ENCODE measurements around the gene ID2. TPM values are rescaled to one million over a fixed set of nuclear protein-coding genes. Genes with fewer than 3 reads are reported as not detected.

ID2 gene
- total and polyA plus RNA-seq, 2 of the 13 experiments (the other 11 are each of a cell fraction or from before 2014, with no cell fraction given) = 214 to 719 TPM

- DNase-seq (ENCODE audit: low spot score) (no peak), FAIRE-seq (peak; percentile 12), ATAC-seq (no peak)
- Histone ChIP-seq H4K20me1 (ENCODE audit: insufficient read depth, low read length) (no peaks in the 10 kb centered on the region), H3K9me3 (ENCODE audit: low read length) (0 out of 2 replicates have a peak, but pooled peaks cover 4% of the 10 kb centered on the region), H3K4me1 (ENCODE audit: insufficient read depth, low read length) (no peaks in the 10 kb centered on the region), H3K79me2 (ENCODE audit: insufficient read depth, low read length) (no peaks in the 10 kb centered on the region), H2AFZ (ENCODE audit: low read length) (no peak overlapping the region), H3K27ac (ENCODE audit: extremely low read length, insufficient read depth, low read length) (no peak overlapping the region), H3K9ac (ENCODE audit: insufficient read depth, low read depth, low read length) (no peak overlapping the region), H3K36me3 (replicated peaks in 1 of 2; ENCODE audit: control insufficient read depth in 1 of 2, insufficient read depth in 2 of 2, low read length in 2 of 2) (no peaks in the 10 kb centered on the region), H3K4me2 (ENCODE audit: low read depth, low read length) (no peak overlapping the region), H3K27me3 (ENCODE audit: control insufficient read depth in 1 of 2, insufficient read depth in 2 of 2, low read length in 2 of 2) (peaks cover 0 to 35% of the 10 kb centered on the region in 2 experiments; a peak in 3 of 5 replicates), H3K4me3 (replicated peaks in 1 of 3; ENCODE audit: insufficient read depth in 1 of 3, low read depth in 2 of 3, low read length in 3 of 3) (no peak overlapping the region)
- no TSS peak for BruUV-seq (replicated peaks)
- 61% methylated on average over 3 of the region's 3 CpGs for WGBS (ENCODE audit: low lambda C conversion rate)
- in situ Hi-C loops (cut with HindIII; ENCODE audit: extremely low pct_ligation_motif_present, low pct_unique_long_range_greater_than_20kb) = no loop called here
- CTCF ChIA-PET (ENCODE audit: low intra/inter-chr PET ratio, low total read pairs) = no interaction called here
- intact Hi-C loops (cut with micrococcal nuclease; ENCODE audit: unreplicated experiment) = no loop called here
- POLR2A ChIA-PET = no interaction called here
- no peak for TF ChIP-seq ZBTB40 (IDR thresholded peaks at IDR 0.05)
- no peak for TF ChIP-seq ZBTB40 (CRISPR knock-in tag; IDR thresholded peaks at IDR 0.05)
- TF ChIP-seq ZNF317 (CRISPR knock-in tag; IDR thresholded peaks at IDR 0.05) = no peak
- no peak for TF ChIP-seq POLR2AphosphoS2 (IDR thresholded peaks at IDR 0.05; ENCODE audit: low read depth, low read length)
- TF ChIP-seq ZNF256 (CRISPR knock-in tag; conservative IDR thresholded peaks at IDR 0.05) = no peak
- no peak for TF ChIP-seq ZNF691 (CRISPR knock-in tag; IDR thresholded peaks at IDR 0.05; ENCODE audit: borderline replicate concordance, low read depth)
- no peak for TF ChIP-seq EEA1 (CRISPR knock-in tag; IDR thresholded peaks at IDR 0.05; ENCODE audit: borderline replicate concordance)
- TF ChIP-seq TARDBP (CRISPR knock-in tag; IDR thresholded peaks at IDR 0.05) = no peak
- no peak for TF ChIP-seq DDIT3 (CRISPR knock-in tag; IDR thresholded peaks at IDR 0.05)
- no peak for TF ChIP-seq ZNF556 (CRISPR knock-in tag; IDR thresholded peaks at IDR 0.05; ENCODE audit: borderline replicate concordance)
- TF ChIP-seq ZNF569 (CRISPR knock-in tag; IDR thresholded peaks at IDR 0.05; ENCODE audit: borderline replicate concordance) = no peak
These were observed 29.1 kb downstream of the ID2 start for GRCh38 chr2:8710951-8711350.

Data from HepG2 (cell line).